ENCODE data around the gene WSB2.

DNA sequence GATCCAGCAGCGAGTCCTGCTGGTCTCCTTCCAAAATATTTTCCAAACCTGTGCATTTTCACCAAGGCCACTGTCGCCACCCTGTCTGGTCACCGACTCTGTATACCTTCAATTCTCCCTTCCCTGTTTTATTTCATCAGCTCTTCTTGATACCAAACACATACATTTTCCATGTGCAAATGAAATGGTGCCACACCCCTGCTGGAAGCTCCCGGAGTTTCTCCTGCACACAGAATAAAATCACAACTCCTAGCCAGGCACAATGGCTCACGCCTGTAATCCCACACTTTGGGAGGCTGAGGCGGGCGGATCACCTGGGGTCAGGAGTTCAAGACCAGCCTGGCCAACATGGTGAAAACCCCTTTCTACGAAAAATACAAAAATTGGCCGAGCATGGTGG lies 28.8 kb upstream of the WSB2 start:
- TF ChIP-seq, protein P1, sequence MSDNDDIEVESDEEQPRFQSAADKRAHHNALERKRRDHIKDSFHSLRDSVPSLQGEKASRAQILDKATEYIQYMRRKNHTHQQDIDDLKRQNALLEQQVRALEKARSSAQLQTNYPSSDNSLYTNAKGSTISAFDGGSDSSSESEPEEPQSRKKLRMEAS (IDR thresholded peaks at IDR 0.05; ENCODE audit: low read depth, low read length): no peak
- TF ChIP-seq POLR2A (IDR thresholded peaks at IDR 0.05; ENCODE audit: extremely low read depth, insufficient read length) (no peak), MYC (IDR thresholded peaks at IDR 0.05; ENCODE audit: low read depth, low read length) (no peak)
- TF ChIP-seq, protein P2, sequence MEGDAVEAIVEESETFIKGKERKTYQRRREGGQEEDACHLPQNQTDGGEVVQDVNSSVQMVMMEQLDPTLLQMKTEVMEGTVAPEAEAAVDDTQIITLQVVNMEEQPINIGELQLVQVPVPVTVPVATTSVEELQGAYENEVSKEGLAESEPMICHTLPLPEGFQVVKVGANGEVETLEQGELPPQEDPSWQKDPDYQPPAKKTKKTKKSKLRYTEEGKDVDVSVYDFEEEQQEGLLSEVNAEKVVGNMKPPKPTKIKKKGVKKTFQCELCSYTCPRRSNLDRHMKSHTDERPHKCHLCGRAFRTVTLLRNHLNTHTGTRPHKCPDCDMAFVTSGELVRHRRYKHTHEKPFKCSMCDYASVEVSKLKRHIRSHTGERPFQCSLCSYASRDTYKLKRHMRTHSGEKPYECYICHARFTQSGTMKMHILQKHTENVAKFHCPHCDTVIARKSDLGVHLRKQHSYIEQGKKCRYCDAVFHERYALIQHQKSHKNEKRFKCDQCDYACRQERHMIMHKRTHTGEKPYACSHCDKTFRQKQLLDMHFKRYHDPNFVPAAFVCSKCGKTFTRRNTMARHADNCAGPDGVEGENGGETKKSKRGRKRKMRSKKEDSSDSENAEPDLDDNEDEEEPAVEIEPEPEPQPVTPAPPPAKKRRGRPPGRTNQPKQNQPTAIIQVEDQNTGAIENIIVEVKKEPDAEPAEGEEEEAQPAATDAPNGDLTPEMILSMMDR (IDR thresholded peaks at IDR 0.05; ENCODE audit: low read depth, low read length): no peak
